Hepatocyte (in vitro differentiated cells): ENCODE measurements around the gene RIOK3. TPM values are rescaled to one million over a fixed set of nuclear protein-coding genes. Genes with fewer than 3 reads are reported as not detected.
A peak's percentile ranks its signal among the peaks of the same experiment; 100 is the strongest.

Experiments
- DNase-seq: peaks from one replicate; pipeline ENCODE4 v3.0.0-alpha.2; 2016; ENCODE audit warnings: low spot score
- H2AFZ ChIP-seq: fragments of 200-600 bp; sonication (generic); 2 replicates; pipeline ENCODE4 v1.6.0; 2016; ENCODE audit warnings: antibody characterized with exemption, mild to moderate bottlenecking
- H3K27ac ChIP-seq: fragments of 200-600 bp; sonication (generic); 2 replicates; pipeline ENCODE4 v1.5.1; 2016; ENCODE audit warnings: mild to moderate bottlenecking
- H3K27me3 ChIP-seq: fragments of 200-600 bp; sonication (generic); 2 replicates; pipeline ENCODE4 v1.6.1; 2016
- H3K36me3 ChIP-seq: fragments of 200-600 bp; sonication (generic); replicated peaks from 2 replicates; pipeline ENCODE4 v1.5.1; 2016; ENCODE audit warnings: low read depth; ENCODE audit not compliant: insufficient read depth
- H3K4me1 ChIP-seq: fragments of 200-600 bp; sonication (generic); 2 replicates; pipeline ENCODE4 v1.5.1; 2016; ENCODE audit warnings: mild to moderate bottlenecking, moderate library complexity; ENCODE audit not compliant: insufficient read depth
- H3K4me2 ChIP-seq: fragments of 200-600 bp; sonication (generic); 2 replicates; pipeline ENCODE4 v1.6.0; 2016
- H3K4me3 ChIP-seq: fragments of 200-600 bp; sonication (generic); 2 replicates; pipeline ENCODE4 v1.5.1; 2016; ENCODE audit warnings: mild to moderate bottlenecking
- H3K79me2 ChIP-seq: fragments of 200-600 bp; sonication (generic); 2 replicates; pipeline ENCODE4 v1.6.0; 2017; ENCODE audit warnings: mild to moderate bottlenecking
- H3K9me2 ChIP-seq: fragments of 200-600 bp; sonication (generic); replicated peaks from 2 replicates; pipeline ENCODE4 v1.6.0; 2017; ENCODE audit warnings: mild to moderate bottlenecking; ENCODE audit not compliant: insufficient read depth
- H3K9me3 ChIP-seq: fragments of 200-600 bp; sonication (generic); 2 replicates; pipeline ENCODE4 v1.5.1; 2016; ENCODE audit warnings: low read depth, mild to moderate bottlenecking
- H4K20me1 ChIP-seq: fragments of 200-600 bp; sonication (generic); 2 replicates; pipeline ENCODE4 v1.6.0; 2016; ENCODE audit warnings: mild to moderate bottlenecking; ENCODE audit not compliant: insufficient read depth, poor library complexity, severe bottlenecking
- EZH2 ChIP-seq: fragments of 200-600 bp; sonication (generic); IDR thresholded peaks from 2 replicates; pipeline ENCODE4 v1.6.1; 2016; ENCODE audit warnings: antibody characterized with exemption, mild to moderate bottlenecking, borderline replicate concordance
- EZH2phosphoT487 ChIP-seq: fragments of 200-600 bp; sonication (generic); IDR thresholded peaks from one replicate; pipeline ENCODE4 v1.6.1; 2018; ENCODE audit warnings: antibody characterized with exemption, mild to moderate bottlenecking, low read depth, moderate library complexity; ENCODE audit not compliant: unreplicated experiment, severe bottlenecking
- WGBS: methylation state at CpG from one replicate; pipeline ENCODE4 v1.1.6; 2016; ENCODE audit warnings: low lambda C conversion rate; ENCODE audit errors: missing lambda C conversion rate; 5-methylcytosine and 5-hydroxymethylcytosine counted together
- polyA plus RNA-seq: library from polyadenylated mRNA; unstranded; fragments of >200 nt; fragmentation: Nextera tagmentation; extraction: Ambion mirVana; gene quantifications from 2 replicates; pipeline ENCODE4 v1.2.1, GENCODE V29; 2016
- total RNA-seq: library from RNA; depleted of rRNA; stranded (reverse); fragments of >200 nt; gene quantifications from 2 replicates; pipeline ENCODE4 v1.2.3, GENCODE V29; 2014
- TF ChIP-seq, protein P1 (sequence below): fragments of 200-600 bp; sonication (generic); IDR thresholded peaks from 2 replicates; pipeline ENCODE4 v1.5.1; 2016; ENCODE audit warnings: antibody characterized with exemption, mild to moderate bottlenecking; ENCODE audit not compliant: poor library complexity

Gene RIOK3
- total and polyA plus RNA-seq, 2 experiments from 2014 or later, result 53.9 to 95.2 TPM

GRCh38 chr18:23495723-23496440 is 42.8 kb downstream of the RIOK3 start:
- no peak for TF ChIP-seq EZH2
- H3K79me2 ChIP-seq, result no peaks in the 10 kb centered on the region
- no peaks in the 10 kb centered on the region for H3K9me2 ChIP-seq
- no peaks in the 10 kb centered on the region for H3K4me1 ChIP-seq
- H2AFZ ChIP-seq, result no peak overlapping the region
- WGBS, result 78% methylated on average over 12 of the region's 12 CpGs
- H3K4me2 ChIP-seq, result no peak overlapping the region
- H3K4me3 ChIP-seq, result no peak overlapping the region
- no peak overlapping the region for H3K27ac ChIP-seq
- H3K27me3 ChIP-seq, result no peaks in the 10 kb centered on the region
- no peaks in the 10 kb centered on the region for H4K20me1 ChIP-seq
- DNase-seq, result no peak
- no peaks in the 10 kb centered on the region for H3K9me3 ChIP-seq
- H3K36me3 ChIP-seq, result no peaks in the 10 kb centered on the region

DNA sequence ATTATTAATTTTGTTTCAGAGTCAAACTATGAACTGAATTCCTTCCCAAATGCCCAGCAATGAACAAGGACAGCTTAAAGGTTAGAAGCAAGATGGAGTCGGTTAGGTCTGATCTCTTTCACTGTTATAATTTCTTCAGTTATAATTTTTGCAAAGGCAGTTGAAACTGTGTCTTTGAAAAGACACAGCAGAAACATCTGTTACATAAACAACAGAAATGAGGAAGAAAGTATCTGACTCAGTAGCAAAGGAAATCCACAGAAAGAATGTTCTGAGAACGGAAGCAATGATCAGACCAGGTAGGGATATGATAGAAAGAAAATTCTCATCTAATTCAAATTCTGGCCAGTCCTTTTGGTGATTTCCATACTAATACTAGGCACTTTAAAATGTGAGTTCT is 45.0 kb downstream of the RIOK3 start:
- Histone ChIP-seq H3K4me3 (no peak overlapping the region), H3K36me3 (no peaks in the 10 kb centered on the region), H3K4me1 (no peaks in the 10 kb centered on the region), H3K9me3 (no peaks in the 10 kb centered on the region), H3K27me3 (no peaks in the 10 kb centered on the region), H3K79me2 (no peaks in the 10 kb centered on the region), H4K20me1 (no peaks in the 10 kb centered on the region), H3K9me2 (no peaks in the 10 kb centered on the region), H2AFZ (no peak overlapping the region), H3K4me2 (no peak overlapping the region), H3K27ac (no peak overlapping the region)
- 90% methylated on average over 2 of the region's 2 CpGs for WGBS
- TF ChIP-seq, protein P1, sequence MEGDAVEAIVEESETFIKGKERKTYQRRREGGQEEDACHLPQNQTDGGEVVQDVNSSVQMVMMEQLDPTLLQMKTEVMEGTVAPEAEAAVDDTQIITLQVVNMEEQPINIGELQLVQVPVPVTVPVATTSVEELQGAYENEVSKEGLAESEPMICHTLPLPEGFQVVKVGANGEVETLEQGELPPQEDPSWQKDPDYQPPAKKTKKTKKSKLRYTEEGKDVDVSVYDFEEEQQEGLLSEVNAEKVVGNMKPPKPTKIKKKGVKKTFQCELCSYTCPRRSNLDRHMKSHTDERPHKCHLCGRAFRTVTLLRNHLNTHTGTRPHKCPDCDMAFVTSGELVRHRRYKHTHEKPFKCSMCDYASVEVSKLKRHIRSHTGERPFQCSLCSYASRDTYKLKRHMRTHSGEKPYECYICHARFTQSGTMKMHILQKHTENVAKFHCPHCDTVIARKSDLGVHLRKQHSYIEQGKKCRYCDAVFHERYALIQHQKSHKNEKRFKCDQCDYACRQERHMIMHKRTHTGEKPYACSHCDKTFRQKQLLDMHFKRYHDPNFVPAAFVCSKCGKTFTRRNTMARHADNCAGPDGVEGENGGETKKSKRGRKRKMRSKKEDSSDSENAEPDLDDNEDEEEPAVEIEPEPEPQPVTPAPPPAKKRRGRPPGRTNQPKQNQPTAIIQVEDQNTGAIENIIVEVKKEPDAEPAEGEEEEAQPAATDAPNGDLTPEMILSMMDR, result no peak
- DNase-seq, result no peak

- peak; percentile 88 for DNase-seq
- no peaks in the 10 kb centered on the region for H3K9me2 ChIP-seq
- H4K20me1 ChIP-seq, result no peaks in the 10 kb centered on the region
- TF ChIP-seq EZH2 (no peak), EZH2phosphoT487 (no peak)
- TF ChIP-seq, protein P1, result peak; percentile 87
- 25% methylated on average over 5 of the region's 5 CpGs for WGBS
- H3K4me3 ChIP-seq, result no peak overlapping the region
- no peaks in the 10 kb centered on the region for H3K36me3 ChIP-seq
- peaks cover 4% of the 10 kb centered on the region for H3K79me2 ChIP-seq
- H3K9me3 ChIP-seq, result no peaks in the 10 kb centered on the region
- H3K4me2 ChIP-seq, result no peak overlapping the region
- no peaks in the 10 kb centered on the region for H3K4me1 ChIP-seq
- H3K27me3 ChIP-seq, result no peaks in the 10 kb centered on the region
- no peak overlapping the region for H3K27ac ChIP-seq
- H2AFZ ChIP-seq, result no peak overlapping the region
Observed at GRCh38 chr18:23498877-23499276, 45.8 kb downstream of the RIOK3 start.

DNA sequence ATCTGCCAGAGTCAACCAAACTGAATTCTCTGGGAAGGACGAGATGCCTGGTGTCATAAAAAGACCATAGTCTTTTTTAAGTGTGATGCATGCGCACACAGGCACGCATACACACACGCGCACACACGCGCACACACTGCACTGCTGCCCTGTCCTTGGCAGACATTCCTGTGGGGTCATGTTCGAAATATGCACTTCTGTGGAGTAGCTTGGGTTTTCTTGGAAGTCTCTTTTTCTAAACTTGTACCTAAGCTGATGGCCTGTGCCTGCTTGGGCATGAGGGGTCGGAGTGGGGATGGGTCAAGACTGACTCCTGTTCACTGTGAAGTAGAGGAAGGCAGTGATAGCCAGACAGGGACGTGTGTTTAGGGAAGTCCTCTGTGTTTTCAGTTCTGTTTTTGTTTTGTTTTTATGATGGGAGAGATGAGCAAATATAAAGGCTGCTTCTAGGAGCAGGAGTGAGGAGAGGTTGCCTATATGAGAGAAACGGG is 46.2 kb downstream of the RIOK3 start:
- no peaks in the 10 kb centered on the region for H4K20me1 ChIP-seq
- no peaks in the 10 kb centered on the region for H3K9me3 ChIP-seq
- peaks cover 4% of the 10 kb centered on the region for H3K4me1 ChIP-seq
- H3K4me2 ChIP-seq, result no peak overlapping the region
- 74% methylated on average over 11 of the region's 11 CpGs for WGBS
- no peaks in the 10 kb centered on the region for H3K27me3 ChIP-seq
- H3K4me3 ChIP-seq, result no peak overlapping the region
- H3K9me2 ChIP-seq, result no peaks in the 10 kb centered on the region
- no peak overlapping the region for H3K27ac ChIP-seq
- no peaks in the 10 kb centered on the region for H3K36me3 ChIP-seq
- DNase-seq, result no peak
- TF ChIP-seq, protein P1, result no peak
- no peak for TF ChIP-seq EZH2
- no peak for TF ChIP-seq EZH2phosphoT487
- no peak overlapping the region for H2AFZ ChIP-seq
- peaks cover 9% of the 10 kb centered on the region for H3K79me2 ChIP-seq
